Gastrocnemius medialis (tissue), 4 donors: ENCODE data around the gene ATP1A3. TPM values are rescaled to one million over a fixed set of nuclear protein-coding genes. Genes with fewer than 3 reads are reported as not detected.
"Not testable (repeated sequence)": the region's sequence is repeated elsewhere in the genome, so short reads cannot be mapped to it uniquely, and the experiment has no call there.

Experiments
- ATAC-seq, 2 donors: fragments of 150-250 bp; one replicate each; pipeline ENCODE4 v1.9.1; 2016
- DNase-seq, 2 donors: peaks; one replicate each; pipeline ENCODE4 v3.0.0-alpha.2; 2019
- H3K27ac ChIP-seq, 4 donors: fragments of 200-600 bp; sonication (generic); 1 replicate in 1 of 4; 2 replicates in 3 of 4; pipeline ENCODE4 v1.5.1; 2016 to 2018; ENCODE audit warnings: mild to moderate bottlenecking in 2 of 4, moderate library complexity in 1 of 4
- H3K27me3 ChIP-seq, 3 donors: fragments of 200-600 bp; sonication (generic) in 2 of 3; 1 replicate in 1 of 3; 2 replicates in 2 of 3; pipeline versions ENCODE4 v1.5.1 to v1.6.0; 2016 to 2019; ENCODE audit warnings: mild to moderate bottlenecking in 1 of 3, moderate library complexity in 1 of 3
- H3K36me3 ChIP-seq, 2 donors: fragments of 200-600 bp; sonication (generic) in 1 of 2; one replicate each; pipeline ENCODE4 v1.5.1; 2017 to 2018
- H3K4me1 ChIP-seq, 2 donors: fragments of 200-600 bp; sonication (generic) in 1 of 2; one replicate each; pipeline ENCODE4 v1.5.1; 2016 to 2017; ENCODE audit warnings: mild to moderate bottlenecking in 2 of 2
- H3K4me3 ChIP-seq, 4 donors: fragments of 200-600 bp; sonication (generic) in 3 of 4; 1 replicate in 1 of 4; 2 replicates in 3 of 4; pipeline ENCODE4 v1.5.1; 2016 to 2019; ENCODE audit warnings: mild to moderate bottlenecking in 2 of 4
- H3K9me3 ChIP-seq, 3 donors: fragments of 200-600 bp; sonication (generic) in 2 of 3; 1 replicate in 1 of 3; 2 replicates in 2 of 3; pipeline ENCODE4 v1.5.1; 2016 to 2019
- POLR2A ChIP-seq, 2 donors: fragments of 450-650 bp; IDR thresholded peaks; one replicate each; pipeline ENCODE4 v1.6.1; 2017; ENCODE audit warnings: antibody characterized with exemption in 2 of 2, mild to moderate bottlenecking in 2 of 2, moderate library complexity in 2 of 2
- in situ Hi-C, 4 donors: fragments of 200-750 bp; cut with MboI; loops; one replicate each; pipeline versions ENCODE4 v1.15.0 to v1.8.0; 2017; ENCODE audit warnings: low sequenced_read_pairs in 4 of 4
- intact Hi-C: fragments of 100-400 bp; cut with DNase I; formaldehyde crosslinking; loops from one replicate; pipeline ENCODE4 v1.15.1; 2023; ENCODE audit warnings: low total_unique reads
- total RNA-seq, 4 donors: library from RNA; depleted of rRNA; stranded (reverse); fragments of >200 nt; gene quantifications; one replicate each; pipeline versions ENCODE4 v1.1.0 to v1.2.3, GENCODE V29; 2016
- TF ChIP-seq, protein P1 (sequence below), 5 experiments: fragments of 450-650 bp in 3 of 5; fragments of 200-600 bp in 2 of 5; sonication (generic) in 2 of 5; IDR thresholded peaks in 4 of 5; conservative IDR thresholded peaks in 1 of 5; 1 replicate in 4 of 5; 2 replicates in 1 of 5; pipeline ENCODE4 v1.5.1; 2016 to 2019; ENCODE audit warnings: antibody characterized with exemption in 5 of 5, mild to moderate bottlenecking in 3 of 5, moderate library complexity in 3 of 5

Gene ATP1A3
- total RNA-seq, 4 donors from 2014 or later, result not detected

GRCh38 chr19:41940731-41941409 lies 53.2 kb downstream of the ATP1A3 start:
- DNase-seq (no peak), ATAC-seq (no peak)
- in situ Hi-C loops (loop anchor here in 1 of 4 donors (5.0 kb wide), 1 partner anchor 79 kb away; the partner anchor contains the start of gene RPS19), intact Hi-C loops (no loop called here)
- Histone ChIP-seq H3K27me3 (peaks cover 34 to 36% (median 34%) of the 10 kb centered on the region in 3 donors), H3K36me3 (no peaks in the 10 kb centered on the region), H3K9me3 (no peaks in the 10 kb centered on the region), H3K4me1 (peaks cover 0 to 8% of the 10 kb centered on the region in 2 donors), H3K4me3 (peak overlapping the region; percentile 25 to 50 (median 38)), H3K27ac (no peak overlapping the region)
- TF ChIP-seq, protein P1, sequence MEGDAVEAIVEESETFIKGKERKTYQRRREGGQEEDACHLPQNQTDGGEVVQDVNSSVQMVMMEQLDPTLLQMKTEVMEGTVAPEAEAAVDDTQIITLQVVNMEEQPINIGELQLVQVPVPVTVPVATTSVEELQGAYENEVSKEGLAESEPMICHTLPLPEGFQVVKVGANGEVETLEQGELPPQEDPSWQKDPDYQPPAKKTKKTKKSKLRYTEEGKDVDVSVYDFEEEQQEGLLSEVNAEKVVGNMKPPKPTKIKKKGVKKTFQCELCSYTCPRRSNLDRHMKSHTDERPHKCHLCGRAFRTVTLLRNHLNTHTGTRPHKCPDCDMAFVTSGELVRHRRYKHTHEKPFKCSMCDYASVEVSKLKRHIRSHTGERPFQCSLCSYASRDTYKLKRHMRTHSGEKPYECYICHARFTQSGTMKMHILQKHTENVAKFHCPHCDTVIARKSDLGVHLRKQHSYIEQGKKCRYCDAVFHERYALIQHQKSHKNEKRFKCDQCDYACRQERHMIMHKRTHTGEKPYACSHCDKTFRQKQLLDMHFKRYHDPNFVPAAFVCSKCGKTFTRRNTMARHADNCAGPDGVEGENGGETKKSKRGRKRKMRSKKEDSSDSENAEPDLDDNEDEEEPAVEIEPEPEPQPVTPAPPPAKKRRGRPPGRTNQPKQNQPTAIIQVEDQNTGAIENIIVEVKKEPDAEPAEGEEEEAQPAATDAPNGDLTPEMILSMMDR (IDR thresholded peaks at IDR 0.05 in 4 of 5, conservative IDR thresholded peaks at IDR 0.05 in 1 of 5), result no peak
- TF ChIP-seq POLR2A (IDR thresholded peaks at IDR 0.05), result no peak

DNA sequence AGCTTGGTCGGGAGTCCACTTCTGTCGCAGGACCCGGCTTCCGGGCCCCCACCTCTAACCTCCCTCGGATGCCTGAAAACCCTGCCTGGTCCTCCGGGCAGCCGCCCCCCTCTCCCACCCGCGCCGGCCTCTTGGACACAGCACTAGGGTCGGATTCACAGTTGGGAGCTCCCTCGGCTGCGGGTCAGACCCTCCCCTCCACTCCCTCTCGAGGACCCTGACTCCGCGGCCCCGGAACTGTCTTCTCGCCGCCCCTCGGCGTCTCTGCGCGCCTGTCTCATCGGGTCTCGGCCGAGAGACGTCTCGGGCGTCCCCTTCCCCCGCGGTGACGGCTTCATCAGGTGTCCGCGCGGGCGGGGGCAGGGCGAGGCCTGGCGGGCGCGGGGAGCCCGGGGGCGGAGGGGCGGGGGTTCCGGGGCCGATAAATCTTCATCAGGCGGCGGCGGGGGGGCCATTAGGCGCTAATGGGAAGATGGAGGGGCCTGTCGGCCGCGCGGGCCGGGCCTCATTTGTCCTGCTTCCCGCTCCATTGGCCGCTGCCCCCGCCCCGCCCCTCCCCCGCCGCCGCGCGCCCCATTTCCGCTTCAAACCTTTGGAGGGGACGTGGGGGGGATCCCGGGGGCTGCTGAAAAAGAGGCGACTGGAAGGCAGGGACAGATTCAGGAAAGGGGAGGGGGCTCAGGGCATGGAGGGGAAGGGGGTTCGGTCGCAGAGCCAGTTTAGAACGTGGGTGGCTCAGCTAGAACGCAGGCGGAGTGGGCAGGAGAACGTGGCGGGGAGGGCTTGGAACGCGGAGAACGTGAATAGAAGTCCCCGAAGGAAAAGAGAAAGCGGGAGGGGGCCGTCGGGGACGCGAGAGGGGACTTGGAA lies 53.9 kb downstream of the ATP1A3 start:
- peak overlapping the region; percentile 25 to 50 (median 38) for H3K4me3 ChIP-seq
- ATAC-seq (no peak), DNase-seq (no peak)
- H3K27ac ChIP-seq, result no peak overlapping the region
- intact Hi-C loops (no loop called here), in situ Hi-C loops (loop anchor here in 1 of 4 donors (5.0 kb wide), 1 partner anchor 78 kb away; the partner anchor contains the start of gene RPS19)
- H3K27me3 ChIP-seq, result peaks cover 41 to 42% (median 41%) of the 10 kb centered on the region in 3 donors
- no peaks in the 10 kb centered on the region for H3K36me3 ChIP-seq
- H3K4me1 ChIP-seq, result peaks cover 0 to 8% of the 10 kb centered on the region in 2 donors
- no peaks in the 10 kb centered on the region for H3K9me3 ChIP-seq
- TF ChIP-seq POLR2A (IDR thresholded peaks at IDR 0.05), result no peak
- TF ChIP-seq, protein P1 (IDR thresholded peaks at IDR 0.05 in 4 of 5, conservative IDR thresholded peaks at IDR 0.05 in 1 of 5), result no peak

- ATAC-seq, in situ Hi-C loops, H3K36me3 ChIP-seq: not testable (repeated sequence)
Measured at GRCh38 chr19:41939209-41939608, 54.8 kb downstream of the ATP1A3 start.

DNA sequence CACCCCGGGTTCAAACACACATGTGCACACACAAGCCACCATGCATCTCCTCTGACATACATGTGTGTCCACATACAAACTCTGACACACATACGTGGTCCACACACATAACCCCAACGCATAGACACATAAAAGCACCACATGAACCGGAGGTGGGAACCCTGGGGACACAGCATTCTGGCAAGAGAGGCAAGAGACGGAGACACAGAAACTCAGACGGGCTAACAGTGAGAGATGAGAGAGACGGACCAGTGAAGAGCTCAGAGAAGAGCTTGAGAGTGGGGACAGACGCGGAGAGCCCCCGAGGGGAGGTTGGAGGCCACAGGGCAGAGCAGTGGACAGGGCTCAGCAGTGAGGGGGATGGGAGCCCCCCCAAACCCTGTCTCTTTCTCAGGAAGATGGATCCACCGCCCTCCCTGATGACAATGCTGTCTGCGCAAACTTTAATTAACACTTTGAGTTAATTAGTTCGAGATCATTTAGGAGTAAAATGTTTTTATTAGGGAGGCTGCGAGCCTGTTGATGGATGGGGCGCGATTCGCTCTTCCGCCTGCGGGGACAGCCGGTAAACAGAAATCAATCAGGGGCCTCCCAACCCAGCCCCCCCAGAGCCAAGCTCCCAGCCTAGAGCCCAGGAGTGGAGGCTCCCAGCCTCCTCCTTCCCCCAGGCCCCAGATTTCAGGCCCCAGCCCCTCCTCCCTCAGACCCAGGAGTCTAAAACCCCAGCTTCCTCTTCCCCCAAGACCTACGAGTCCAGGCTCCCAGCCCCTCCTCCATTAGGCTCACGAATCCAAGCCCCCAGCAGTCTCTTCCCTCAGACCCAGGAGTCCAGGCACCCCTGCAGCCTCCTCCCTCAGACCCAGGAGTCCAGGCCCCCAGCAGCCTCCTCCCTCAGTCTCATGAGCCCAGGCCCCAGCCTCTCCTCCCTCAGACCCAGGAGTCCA lies 56.2 kb downstream of the ATP1A3 start:
- in situ Hi-C loops, result no loop called here
- TF ChIP-seq, protein P1 (IDR thresholded peaks at IDR 0.05 in 4 of 5, conservative IDR thresholded peaks at IDR 0.05 in 1 of 5), result no peak
- no peak for TF ChIP-seq POLR2A (IDR thresholded peaks at IDR 0.05)
- ATAC-seq (no peak), DNase-seq (no peak)
- Histone ChIP-seq H3K9me3 (no peaks in the 10 kb centered on the region), H3K4me3 (no peak overlapping the region), H3K27ac (no peak overlapping the region), H3K36me3 (no peaks in the 10 kb centered on the region), H3K4me1 (peaks cover 0 to 8% of the 10 kb centered on the region in 2 donors), H3K27me3 (peaks cover 51 to 63% (median 58%) of the 10 kb centered on the region in 3 donors)
- intact Hi-C loops, result no loop called here

More at GRCh38 chr19:41939209-41939608, 54.8 kb downstream of the ATP1A3 start:
- H3K27ac ChIP-seq, H3K4me3 ChIP-seq, H3K4me1 ChIP-seq, DNase-seq, intact Hi-C loops, H3K9me3 ChIP-seq: not testable (repeated sequence)
- peaks cover 46 to 49% (median 47%) of the 10 kb centered on the region in 3 donors for H3K27me3 ChIP-seq
